HG02588 (cell line): Measurements from ENCODE around the gene ANTXR1.

Experiments used
- ATAC-seq: cut with Tn5 transposase; IDR thresholded peaks from one replicate; pipeline ENCODE4 v1.9.1; 2021; ENCODE audit warnings: mild to moderate bottlenecking, moderate library complexity; ENCODE audit not compliant: unreplicated experiment

Gene ANTXR1

DNA sequence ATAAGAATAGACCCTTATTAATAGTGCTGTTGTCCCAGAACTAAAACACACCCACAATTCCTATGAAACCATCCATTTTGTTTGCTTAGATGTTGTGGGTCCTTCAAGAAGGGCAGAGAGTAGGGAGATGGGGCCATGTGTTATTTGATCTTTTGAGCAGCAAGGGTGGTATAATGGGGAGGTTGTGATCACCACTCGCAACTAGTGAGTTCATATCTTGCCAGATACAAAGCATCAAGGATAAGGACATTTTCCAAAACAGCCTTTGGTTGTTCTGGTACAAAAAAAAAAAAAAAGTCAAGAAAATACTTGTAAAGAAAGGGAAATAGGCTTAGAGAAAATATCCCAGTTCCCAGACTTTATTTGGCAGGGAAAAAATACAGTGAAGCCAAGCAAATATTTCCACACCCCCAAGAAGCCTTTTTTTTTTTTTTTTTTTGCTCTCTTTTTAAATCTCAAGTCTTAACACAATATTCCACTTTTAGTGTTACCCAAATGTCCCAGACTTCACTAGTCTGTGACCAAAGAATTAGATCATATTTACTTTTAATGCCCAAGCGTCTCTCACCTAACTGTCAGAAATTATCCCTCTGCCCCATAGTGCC, 54.1 kb downstream of the ANTXR1 start:
- no peak for ATAC-seq

- ATAC-seq, result no peak
Measured at GRCh38 chr2:69067866-69068265, 54.9 kb downstream of the ANTXR1 start.

DNA sequence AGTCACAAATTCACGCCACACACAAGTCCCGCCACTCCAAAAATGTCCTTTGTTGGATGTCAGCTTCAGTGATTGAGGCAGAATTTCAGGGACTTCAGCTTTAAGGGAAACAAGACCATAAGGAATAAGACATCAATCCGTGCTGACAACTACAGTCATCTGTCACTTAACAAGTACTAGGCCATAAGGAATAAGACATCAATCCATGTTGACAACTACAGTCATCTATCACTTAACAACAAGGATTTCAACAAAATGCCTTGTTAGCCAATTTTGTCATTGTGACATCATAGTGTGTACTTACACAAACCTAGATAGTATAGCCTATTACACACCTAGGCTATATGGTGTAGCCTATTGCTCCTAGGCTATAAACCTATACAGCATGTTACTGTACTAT, 58.0 kb downstream of the ANTXR1 start:
- no peak for ATAC-seq

DNA sequence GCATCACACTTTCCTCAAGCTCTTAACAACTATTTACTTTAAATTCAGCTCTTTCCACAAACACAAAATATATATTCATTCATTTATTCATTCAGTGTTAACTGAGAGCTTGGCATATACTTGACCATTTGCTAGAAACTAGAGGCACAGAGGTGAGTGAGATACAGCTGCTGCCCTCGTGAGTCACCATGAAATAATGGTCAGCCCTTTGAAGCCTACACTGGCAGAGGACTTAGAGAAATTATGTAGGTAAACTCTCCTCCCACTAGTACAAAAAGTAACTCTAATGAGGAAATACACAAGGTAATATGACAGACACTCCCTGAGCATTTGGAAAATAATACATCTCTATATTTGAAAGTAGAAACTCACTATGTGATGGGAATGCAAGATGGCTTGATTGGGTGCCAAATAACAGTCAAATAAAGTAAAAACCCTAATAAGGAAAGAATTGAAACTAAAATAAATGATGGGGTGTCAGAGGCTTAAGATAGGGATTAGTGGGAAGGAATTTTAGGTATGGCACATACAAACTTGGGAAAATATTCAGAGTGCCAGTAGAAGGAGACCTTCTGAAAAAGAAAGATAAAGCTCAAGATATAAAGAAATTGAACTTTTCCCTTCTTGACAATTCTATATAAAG, 61.1 kb downstream of the ANTXR1 start:
- ATAC-seq, result no peak

DNA sequence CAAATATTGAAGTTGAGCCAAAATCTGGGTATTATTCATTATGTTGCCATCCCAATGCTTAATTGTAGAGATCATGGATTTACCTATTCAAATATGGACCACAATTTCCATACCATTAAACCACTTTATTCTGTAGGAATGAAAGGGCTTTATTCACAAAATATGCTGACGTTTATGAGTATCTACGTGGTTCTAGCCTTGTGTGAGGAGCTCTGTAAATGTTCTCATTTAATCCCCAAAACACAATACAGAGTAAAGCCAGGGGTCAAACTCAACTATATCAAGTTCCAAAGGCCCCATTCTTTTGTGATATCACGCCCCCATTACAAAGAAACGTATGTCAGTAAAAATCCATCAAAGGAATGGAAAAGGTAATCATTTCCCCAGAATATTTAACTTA, 61.9 kb downstream of the ANTXR1 start:
- no peak for ATAC-seq

DNA sequence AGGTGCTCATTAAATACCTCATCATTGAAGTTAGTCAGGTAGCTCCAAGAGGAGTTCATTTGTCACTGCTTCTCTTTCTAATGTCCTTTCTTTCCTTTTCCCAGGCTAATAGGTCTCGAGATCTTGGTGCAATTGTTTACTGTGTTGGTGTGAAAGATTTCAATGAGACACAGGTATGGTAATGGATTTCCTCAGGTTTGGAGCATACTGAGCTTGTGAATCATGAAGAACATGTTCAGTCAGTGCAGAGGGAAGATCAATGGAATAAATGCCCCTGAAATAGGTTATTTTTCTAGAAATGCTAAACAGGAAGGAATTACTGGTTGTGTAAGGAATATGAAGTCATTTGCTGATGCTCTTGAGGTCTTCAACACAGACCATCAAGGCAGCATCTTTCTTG, 62.5 kb downstream of the ANTXR1 start:
- no peak for ATAC-seq

DNA sequence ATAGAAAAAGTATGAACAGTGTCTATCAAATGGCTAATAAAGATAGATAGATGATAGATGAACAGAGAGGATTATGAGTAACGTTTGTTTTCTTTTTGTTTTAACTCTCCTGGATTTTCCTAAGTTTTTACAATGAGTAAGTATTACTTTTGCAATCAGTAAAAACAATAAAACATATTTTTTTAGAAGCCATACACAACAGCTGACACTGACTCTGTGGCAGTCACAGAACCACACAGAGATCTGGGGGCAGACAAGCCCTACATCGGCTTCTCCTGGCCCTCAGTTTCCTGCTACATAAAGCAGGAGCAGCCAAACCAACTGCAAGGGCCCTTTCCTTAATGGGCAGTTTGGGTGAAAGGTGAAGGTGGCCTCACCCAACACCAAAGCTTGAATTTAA, 63.6 kb downstream of the ANTXR1 start:
- no peak for ATAC-seq

GRCh38 chr2:69077252-69077950, 64.4 kb downstream of the ANTXR1 start:
- no peak for ATAC-seq

- ATAC-seq, result no peak
Measured at GRCh38 chr2:69080071-69080470, 67.1 kb downstream of the ANTXR1 start.

- ATAC-seq, result no peak
Measured at GRCh38 chr2:69081001-69081580, 68.1 kb downstream of the ANTXR1 start.

GRCh38 chr2:69081757-69082156, 68.8 kb downstream of the ANTXR1 start:
- ATAC-seq, result no peak

DNA sequence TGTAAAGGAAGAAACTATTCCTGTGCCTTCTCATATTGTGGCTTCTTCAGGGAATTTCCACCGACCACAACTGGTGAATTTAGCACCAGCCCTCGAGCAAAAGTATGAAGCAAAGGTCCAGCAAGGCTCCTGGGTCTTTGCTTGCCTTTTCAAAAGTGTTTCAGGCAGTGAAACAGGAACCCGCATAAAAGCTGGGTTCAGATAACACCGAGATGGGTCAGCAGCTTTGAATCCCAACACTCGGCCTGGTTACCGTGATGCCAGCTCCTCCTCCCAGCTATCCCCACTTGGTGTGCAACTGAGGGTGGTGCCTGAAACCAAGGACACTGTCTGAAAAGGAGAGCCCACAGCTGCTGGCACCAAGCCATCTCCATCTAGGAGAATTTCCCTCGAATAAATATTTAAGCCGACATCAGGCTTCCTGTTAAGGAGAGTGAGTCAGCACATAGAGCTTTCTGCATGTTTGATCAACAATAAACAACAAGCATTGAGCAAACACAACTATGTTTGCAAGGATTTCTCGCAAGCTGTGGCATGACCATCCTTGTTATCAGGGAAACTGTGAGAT, 69.5 kb downstream of the ANTXR1 start:
- ATAC-seq, result no peak

GRCh38 chr2:69083235-69083748, 70.3 kb downstream of the ANTXR1 start:
- no peak for ATAC-seq

DNA sequence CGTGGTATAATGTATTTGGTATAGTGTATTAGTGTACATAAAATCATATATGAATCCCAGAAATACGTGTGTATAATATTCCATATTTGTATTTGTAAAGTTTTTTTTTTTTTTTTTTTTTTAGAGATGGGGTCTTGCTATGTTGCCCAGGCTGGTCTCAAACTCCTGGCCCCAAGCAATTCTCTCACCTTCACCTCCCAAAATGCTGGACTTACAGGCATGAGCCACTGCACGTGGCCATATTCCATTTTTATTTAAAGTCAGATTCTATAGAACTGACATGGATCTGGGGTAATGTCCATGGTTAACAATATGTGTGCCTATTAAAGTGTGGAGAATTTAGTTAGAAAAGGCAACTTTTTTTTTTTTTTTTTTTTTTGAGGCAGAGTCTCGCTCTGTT, 71.5 kb downstream of the ANTXR1 start:
- ATAC-seq, result no peak

- ATAC-seq, result no peak
Measured at GRCh38 chr2:69086466-69086865, 73.5 kb downstream of the ANTXR1 start.

DNA sequence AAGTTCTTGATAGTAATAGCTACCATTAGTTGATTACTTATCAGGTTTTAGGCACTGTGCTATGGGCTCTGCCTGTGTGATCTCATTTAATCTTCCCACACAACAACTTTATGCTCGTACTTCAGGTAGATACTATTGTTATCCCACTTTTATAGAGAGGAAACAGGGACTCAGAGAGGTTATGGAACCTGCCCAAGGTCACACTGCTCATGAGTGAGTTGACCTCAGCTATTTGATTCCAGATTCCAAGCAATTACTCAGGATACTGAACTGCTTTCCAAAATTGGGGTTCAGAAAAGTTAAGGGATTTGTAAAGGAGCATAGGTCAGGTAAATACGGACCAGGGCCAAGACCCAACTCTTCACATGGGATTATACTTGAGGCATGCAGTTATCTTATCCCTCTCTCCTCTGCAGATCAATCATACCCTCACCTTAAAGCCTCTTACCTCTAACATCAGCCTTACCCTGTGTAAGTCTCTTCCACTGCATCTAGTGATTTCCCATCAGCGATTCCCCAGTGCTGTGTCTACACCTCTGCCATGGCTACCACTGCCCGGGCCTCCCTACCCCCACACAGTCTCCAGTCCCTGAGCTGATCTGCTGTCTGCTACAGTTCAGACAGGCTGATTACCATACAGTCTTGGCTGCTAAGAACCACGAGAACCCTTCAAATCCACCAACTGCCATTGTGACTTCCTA, 74.4 kb downstream of the ANTXR1 start:
- no peak for ATAC-seq

- no peak for ATAC-seq
Measured at GRCh38 chr2:69087912-69088240, 74.9 kb downstream of the ANTXR1 start.

DNA sequence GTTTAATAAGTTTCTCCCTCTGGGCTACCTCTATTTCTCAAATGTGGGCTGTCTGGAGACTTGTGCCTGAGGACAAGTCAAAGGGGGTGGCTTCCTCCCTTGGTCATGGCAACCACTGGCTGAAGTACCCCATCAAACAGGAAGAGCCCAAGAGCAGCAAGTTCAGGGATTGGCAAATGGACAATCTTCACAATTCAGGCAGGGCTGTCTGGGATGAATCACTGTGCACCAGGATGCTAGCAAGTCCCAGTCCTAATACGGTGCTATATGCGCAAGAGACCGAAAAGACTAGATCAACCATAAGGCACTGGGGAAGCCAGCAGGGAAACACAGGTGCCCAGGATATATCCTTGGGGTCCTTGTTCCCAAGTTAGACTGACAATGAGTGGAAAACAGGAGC, 75.5 kb downstream of the ANTXR1 start:
- no peak for ATAC-seq

DNA sequence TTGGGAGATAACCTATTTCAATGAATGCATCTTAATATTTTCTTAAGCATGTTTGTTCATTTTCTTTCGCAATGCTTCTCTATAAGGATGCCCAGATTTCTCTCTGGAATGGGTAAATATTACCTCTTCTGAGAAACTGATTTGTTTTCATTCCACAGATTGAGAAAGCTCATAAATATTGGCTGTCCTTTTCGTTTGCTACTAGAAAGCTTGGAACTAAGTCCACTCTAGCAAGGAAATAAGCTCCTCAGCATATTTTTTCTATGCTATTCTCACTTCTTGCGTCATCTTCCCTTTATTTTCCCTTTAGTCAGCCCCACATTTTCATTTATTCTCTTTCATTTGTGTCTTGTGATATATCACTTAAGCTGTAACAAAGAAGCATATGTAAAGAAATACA, 76.3 kb downstream of the ANTXR1 start:
- no peak for ATAC-seq

GRCh38 chr2:69089998-69090397, 77.0 kb downstream of the ANTXR1 start:
- no peak for ATAC-seq

DNA sequence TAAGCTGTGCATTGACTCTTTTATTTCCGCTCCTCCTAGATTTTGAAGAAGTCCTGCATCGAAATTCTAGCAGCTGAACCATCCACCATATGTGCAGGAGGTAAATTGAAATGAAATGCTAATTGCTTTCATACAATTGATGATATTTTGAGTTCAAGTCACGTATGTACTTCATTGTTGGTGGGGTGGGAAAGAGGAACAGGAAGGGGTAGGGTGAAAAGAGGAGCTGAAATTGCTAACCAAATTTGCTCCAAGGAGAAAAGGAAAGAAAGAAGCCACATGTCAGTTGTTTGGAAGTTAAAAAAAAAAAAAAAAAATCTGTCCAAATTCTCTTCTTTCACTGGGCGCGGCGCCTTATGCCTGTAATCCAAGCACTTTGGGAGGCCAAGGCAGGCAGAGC, 77.8 kb downstream of the ANTXR1 start:
- no peak for ATAC-seq
